NCI-H526 treated with DMSO at 0.1 percent for 48 hours (cell line): ENCODE measurements around the gene ATP8B3.
"Not testable (repeated sequence)": the region's sequence is repeated elsewhere in the genome, so short reads cannot be mapped to it uniquely, and the experiment has no call there.

Source experiments
- DNase-seq: peaks from one replicate; lab custom pipeline; 2025; lab: John Stamatoyannopoulos, UW

The ATP8B3 gene

DNA sequence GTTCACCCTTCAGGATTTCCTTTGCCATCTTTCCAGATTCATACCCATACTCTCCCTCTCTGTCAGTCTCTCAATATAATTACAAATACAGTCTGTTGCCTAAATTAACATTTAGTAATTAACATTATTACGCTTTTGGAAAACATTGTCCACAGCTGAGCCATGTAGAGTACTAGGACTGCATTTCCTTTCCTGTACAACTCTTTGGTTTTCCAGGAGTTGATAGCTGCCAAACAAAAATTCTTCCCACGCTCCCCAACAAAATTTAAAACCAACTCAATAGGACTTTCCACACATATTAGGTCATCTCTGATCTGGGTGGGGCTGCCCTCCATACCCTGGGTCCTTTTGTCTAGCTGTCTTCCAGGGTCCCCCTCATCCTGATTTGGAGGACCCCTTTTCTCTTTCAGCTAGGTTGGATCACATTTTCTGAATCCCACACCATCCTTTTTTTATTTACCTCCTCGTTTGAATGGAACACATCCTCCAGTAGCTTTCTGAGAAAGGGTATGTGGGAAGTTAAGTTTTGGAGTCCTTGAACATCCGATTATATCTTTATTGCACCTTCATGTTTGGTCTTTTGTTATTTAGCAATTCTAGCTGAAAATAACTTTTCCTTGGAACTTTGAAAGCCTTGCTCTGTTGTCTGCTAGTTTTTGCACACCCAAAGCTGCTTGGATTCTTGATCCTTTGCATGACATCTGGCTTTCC is 41.1 kb downstream of the ATP8B3 start:
- no peak for DNase-seq

DNA sequence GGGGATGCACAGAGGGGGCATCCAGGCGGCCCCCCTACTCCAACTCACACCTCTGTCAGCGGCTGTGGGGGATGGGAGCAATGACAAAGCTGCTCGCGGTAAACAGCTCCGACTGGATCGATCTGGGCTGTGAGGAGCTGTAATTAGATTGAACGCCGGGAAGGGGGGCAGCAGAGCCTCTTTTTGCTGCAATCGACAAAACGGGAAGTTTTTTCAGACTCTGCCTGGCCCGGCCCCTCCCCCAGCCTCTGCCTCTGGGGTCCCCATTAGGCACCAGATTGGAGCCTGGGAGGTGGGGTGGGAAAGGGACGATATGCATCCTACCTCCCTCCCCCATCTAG is 42.5 kb downstream of the ATP8B3 start:
- no peak for DNase-seq

DNA sequence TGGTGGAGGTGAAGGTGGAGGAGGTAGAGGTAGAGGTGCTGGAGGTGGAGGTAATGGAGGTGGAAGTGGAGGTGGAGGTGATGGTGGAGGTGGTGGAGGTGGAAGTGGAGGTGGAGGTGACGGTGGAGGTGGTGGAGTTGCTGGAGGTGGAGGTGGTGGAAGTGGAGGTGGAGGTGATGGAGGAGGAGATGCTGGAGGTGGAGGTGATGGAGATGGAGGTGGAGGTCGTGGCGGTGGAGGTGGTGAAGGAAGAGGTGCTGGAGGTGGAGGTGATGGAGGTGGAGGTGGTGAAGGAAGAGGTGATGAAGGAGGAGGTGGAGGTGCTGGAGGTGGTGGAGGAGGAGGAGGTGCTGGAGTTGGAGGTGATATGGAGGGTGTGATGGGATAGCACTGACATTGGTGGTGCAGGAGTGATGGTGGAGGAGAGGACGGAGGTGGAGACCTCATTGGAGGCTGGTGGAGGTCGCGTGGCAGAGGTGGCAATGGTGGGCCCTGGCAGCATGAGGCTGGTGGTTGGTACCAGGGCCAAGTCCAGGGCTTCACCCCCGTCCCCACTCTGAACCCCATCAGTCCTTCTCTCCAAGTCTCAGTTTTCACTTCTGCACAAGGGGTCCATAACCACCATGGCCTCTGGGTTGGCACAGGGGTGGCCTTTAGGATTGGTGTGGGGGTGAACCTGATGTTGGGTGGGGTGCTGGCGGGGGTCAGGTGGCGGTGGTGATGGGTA is 43.0 kb downstream of the ATP8B3 start:
- no peak for DNase-seq

DNA sequence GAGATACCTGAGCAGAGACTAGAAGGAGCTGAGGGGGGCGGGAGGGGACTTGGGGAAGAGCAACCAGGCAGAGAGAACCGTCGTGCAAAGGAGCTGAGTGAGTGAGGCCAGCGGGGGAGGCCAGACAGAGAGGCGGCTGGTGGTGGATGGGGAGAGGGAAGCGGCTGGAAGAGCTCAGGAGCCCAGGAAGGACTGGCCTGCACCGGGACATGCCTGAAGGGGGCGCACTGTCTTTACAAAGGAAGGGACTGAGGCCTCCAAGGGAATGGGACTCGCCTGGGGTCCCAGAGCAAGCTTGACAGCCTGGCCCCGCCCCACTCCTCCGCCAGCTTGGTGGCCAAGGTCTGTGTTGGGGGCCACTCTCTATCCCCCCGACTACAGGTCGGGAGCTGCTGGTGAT is 43.8 kb downstream of the ATP8B3 start:
- DNase-seq = no peak

DNA sequence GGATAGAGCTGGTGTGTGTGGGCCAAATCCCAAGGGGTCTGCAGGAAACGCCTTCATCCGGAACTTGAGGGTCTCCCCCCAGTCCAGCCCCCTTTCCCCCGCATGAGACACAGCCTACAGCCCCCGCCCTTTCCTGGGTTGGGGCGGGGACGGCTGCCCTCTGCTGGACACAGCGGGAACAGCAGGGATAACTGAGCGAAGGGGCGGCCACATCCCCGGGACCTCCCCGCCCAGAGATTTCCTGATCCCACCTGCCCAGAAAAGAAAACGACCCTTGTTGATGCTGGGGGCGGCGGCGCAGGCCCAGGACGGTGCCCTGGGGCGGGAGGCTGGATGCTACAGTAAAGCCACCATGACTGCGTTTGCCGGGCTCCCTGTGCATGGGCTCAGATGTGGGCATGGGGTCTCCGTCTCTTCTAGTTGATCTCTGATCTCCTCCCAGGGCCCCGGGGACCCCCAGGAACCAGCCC is 44.6 kb downstream of the ATP8B3 start:
- DNase-seq = no peak

DNA sequence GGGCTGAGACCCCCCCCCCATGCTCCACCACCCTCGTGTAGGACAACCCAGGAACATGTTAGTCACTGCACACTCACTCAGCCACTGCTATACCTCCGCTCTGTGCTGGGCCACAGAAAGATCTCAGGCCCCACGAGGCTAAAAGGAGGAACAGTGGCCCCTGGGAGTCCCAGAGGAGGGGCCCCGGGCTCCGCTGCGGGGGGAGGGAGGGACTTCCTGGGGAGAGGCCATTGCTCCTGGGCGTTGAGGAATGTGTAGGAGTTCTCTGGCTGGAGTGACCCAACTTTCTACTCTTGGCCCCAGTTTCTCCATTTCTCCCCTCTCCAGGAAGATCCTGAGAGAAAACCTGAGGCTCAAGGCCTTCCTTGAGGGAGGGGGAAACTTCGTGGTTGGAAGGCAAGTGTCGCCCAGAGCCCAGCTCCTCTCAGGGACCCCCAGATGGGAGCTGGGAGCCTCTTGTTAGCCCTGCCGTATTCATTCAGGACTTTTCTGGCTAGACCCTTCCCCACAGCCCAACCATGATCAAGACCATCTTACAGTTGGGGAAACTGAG is 45.2 kb downstream of the ATP8B3 start:
- DNase-seq = no peak

DNA sequence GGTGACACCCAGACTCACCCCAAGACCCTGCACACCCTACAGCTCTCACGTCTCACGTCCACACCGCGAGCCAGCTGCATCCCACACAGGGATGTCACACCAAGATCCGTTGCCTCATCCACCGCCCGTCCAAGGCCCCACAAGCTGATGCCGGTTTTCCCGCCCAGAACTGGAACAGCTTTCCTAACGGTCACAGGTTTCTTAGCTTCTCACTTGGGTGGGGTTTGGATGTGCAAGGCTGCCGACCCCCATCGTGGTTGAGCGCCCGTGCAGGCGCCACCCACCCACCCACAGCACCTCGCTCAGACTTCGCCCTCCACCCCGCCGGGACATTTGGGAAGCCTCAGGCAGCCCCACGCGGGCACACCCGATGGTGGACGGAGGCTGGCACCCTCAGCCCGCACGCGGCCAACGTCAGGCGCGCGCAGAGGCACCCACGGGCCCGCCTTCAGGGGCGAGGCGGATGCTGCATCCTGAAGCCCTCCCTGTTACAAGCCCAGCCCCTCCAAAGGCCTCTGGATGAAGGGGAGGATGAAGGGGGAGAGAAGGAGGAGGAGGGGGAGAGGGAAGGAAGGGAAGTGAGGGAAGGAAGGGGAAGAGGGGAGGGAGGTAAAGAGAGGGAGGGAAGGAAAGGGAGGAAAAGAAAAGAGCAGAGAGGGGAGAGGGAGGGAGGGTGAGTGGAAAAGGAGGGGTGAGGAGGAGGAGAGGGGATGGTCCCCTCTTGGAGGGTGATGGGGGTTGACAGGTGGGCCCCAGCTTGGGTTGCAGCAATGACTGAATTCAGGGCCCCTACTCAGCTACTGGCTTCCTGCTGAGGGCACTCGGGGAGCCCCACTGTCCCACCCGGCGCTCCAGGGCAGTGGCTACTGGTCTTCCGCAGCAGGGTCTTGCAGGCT is 45.9 kb downstream of the ATP8B3 start:
- DNase-seq = no peak

DNA sequence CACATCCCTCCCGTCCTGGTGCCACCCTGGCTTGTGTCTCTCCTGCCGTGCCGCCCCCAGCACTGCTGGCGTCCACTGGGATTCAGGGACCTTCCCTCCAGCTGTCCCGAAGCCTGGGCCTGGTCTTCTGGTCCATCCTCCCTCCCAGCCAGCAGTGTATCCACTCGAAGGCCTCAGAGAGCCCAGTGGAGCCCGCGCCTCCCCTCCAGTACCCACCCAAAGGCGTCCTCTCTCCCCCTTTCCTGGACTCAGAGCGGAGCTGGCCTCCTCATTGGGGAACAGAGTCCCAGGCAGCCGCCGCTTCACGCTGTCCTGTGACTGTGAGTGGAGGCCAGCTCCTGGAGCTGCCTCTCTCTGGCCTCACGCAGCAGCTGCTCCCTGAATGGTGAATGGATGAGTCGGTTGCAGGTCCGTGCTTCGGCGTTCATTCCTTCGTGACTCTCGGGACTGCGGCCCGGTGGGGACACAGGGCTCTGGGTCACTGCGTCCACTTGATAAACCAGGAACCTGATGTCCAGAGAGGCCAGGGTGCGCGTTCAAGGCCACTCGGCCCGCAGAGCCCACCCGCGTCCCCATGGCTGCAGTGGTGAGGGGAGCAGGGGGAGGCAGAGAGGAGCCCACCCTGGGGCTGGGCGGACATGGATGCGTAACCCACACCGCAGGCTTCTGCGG is 46.7 kb downstream of the ATP8B3 start:
- DNase-seq = no peak

DNA sequence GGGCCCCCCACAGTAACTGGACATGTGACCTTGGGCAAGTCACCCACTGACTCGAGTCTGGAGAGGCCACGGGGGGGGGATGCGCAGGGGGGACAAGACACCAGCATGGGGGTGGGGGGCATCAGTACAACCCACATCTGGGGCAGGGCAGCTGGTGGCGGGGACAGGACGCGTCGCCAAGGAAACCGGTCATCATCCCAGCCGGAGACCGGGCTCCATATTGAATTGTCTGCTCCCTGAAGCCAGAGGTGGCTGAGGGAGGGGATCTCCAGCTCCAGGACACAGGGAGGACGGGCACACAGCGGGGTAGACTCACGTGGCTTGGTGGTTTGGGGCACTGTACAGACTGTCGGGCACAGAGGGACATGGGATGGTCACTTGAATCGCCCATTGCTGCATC is 47.3 kb downstream of the ATP8B3 start:
- DNase-seq = no peak

DNA sequence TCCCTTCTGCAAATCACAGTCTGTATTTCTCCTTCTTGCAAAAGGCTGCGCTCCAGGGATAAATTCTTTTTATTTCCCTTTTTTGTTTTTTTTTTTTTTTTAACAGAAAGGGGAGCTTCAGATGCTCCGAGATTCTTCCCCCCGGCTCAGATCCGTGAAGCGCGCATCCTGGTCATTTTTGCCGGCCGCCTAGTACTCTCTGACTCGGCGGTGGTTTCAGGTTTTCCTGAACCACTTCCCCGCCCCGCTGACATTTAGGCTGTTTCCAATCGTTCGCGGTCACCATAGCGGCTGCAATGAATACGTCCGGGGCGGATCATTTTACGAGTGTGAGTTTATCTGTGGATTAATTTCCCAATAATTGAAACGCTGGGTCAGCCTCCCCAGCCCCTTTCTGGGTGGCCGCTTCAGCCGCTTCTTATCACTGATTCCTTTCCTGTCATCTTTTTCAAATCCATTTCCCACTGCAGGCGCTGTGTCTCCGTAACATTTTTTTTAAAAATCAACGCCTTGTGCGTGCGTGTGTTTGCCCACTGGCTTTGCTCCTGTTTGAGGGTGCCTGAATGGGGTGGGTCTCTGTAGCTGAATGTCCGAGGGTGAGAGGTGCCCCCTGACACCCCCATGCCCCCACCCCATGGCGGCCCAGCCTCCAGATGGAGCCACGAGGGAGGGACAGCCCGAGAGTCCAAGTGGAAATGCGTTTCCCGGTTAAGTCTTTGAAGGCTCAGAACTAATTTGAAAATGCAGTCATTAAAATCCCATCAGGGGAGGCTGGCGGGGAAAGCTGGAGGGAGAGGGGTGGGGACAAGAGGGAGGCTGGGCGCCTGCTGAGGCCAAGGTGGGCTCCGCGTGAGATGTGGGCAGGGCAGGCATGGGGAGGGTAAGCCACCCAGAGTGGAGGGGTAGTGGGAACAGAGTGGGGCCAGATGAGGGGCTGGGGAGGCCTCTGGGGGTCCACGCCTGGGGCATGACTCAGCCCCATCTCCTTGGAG is 48.1 kb downstream of the ATP8B3 start:
- no peak for DNase-seq

DNA sequence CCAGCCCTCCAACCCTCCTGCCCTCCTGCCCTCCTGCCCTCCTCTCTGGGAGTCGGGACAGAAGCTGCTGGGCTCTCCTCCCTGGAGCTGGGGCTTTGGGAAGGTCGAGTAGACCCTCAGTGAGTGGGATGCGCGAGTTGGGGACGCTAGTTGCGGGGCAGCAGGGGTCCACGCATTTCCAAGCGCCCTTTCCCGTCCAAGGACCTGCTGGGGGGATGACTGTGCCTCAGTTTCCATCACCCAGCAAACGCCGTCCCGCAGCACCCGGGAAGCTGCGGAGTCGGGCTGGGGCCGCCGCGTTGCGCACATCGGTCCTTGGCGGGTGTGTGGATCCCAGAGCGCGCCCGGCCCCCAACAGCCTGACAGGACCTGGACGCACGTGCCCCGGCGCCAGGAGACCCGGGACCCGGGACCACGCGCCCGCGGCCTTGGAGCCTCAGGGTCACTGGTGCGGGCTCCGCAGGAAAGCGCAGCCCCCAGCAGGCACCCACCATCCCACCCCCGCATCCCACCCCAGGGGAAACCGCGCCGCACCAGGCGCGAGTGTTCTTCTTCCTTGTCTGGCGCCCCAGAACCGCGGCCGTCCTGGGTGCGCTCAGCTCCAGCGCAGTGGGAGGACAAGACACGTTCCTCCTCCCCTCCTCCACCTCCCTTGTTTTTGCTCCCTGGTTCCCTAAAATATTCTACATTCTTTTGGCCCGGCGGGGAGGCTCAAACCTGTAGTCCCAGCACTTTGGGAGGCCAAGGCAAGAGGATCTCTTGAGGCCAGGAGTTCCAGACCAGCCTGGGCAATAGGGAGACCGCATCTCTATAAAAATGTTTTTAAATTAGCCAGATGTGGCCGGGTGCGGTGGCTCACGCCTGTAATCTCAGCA is 49.6 kb downstream of the ATP8B3 start:
- no peak for DNase-seq

DNA sequence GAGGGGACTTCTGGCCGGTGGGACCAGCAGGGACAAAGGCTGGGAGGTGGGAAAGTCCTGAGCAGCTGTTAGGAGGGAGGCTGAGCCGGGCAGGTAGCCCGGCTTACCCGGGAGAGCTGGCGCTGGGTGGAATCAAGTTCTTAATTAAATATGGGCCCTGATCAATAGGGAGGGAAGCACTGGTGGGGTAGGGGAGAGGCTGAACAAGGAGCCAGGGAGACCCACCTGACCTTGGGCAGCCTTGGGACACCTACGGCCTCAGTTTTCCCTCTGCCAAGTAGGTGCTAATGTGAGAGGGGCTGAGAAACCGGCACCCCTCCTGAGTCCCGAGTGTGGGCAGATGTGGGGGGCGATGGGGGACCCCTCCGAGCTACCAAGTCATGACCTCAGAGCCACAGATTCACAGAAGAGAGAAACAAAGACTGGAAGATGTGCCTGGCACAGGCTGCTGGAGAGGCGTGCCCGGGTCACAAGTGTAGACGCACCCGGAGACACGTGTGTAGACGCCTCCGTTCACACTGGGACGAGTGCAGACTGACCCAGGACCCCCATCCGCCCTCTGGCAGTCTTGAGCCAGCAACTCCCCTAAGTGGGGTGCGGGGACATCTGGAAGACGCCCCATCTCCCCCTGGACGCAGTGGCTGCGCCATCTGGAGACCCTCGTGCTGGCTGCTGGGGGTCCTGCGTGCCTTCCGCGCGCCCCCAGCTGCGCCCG is 50.4 kb downstream of the ATP8B3 start:
- no peak for DNase-seq

DNA sequence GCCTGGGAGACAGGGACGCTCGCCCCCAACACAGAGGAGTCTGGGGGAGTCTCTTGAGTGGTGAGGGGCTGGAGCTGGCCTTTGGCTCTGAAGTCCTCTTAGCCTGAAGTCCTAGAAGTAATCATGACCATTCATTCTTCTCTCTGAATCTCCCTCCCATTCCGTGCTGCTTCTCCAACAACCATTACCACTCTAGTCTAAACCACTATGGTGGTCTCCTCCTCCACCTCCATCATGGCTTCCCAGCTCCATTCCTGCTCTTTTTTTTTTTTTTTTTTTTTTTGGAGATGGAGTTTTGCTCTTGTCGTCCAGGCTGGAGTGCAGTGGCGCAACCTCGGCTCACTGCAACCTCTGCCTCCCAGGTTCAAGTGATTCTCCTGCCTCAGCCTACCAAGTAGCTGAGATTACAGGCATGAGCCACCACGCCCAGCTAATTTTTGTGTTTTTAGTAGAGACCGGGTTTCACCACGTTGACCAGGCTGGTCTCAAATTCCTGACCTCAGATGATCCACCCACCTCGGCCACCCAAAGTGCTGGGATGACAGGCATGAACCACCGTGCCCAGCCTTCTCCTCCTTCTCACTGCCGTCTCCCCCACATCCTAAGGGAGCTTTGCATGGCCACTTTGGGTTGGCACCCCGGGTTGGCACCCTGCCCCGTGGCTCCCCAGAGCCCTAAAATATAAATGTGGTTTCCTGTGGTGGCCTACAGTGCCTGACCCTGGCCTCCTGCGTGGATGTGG is 51.1 kb downstream of the ATP8B3 start:
- DNase-seq = not testable (repeated sequence)

DNA sequence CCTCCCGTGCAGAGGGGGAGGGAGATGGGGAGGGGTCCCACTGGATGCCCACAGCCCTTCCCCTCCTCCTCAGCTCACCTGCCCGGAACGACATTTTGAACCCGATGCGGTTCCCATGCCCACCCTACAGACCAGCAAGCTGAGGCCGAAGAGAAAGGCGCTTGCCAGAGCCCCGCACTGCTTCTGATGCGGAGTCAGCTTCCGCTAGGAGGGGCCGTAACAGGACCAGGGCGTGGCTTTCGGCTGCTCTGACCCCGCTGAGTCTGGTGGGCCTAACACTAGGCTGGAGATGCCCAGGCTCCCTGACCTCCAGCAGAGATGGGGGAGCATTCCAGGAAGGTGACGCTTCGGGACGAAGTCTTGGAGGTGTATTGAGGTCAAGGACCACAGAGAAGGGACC is 52.1 kb downstream of the ATP8B3 start:
- DNase-seq = no peak

DNA sequence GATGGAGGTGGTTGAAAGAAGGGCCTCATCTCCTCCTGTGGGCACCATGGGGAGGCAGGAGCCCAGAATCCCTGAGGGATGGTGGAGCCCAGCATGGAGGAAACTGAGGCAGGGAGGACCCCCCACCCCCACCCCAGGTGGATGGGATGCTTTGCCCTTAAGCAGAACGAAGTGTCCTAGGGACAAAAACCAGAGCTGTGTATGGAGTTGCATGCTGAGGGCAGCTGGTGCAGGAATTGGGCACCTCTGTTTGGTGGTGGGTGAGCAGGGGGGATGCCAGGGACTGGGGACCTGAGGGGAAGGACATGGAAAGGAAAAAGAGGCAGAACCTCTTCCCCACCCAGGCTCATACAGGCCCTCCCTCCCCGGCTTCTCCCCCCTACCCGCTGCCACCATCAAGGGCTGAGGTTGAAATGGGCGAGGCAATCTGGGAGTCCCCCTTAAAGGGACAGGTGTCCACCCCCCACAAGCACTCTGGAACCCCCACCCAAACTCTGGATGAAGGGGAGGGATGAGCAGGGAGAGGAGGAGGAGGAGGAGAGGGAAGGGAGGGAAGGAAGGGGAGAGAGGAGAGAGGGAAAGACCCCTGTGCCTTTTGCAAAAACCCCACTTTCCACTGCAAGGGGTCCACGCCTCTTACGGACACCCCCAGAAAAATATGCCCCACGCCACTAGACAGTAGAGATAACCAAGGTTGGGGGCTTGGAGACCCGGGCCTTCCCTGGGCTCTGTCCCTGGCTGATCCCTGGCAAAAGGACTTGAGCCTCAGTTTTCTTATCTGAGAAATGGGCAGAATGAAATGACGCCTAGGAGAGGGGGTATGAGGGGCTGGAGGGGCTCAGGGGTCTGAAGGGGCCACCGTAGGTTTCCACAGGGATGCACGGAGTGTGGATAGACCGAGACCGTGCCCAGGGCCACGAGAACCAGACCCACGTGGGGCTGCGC is 52.8 kb downstream of the ATP8B3 start:
- no peak for DNase-seq

DNA sequence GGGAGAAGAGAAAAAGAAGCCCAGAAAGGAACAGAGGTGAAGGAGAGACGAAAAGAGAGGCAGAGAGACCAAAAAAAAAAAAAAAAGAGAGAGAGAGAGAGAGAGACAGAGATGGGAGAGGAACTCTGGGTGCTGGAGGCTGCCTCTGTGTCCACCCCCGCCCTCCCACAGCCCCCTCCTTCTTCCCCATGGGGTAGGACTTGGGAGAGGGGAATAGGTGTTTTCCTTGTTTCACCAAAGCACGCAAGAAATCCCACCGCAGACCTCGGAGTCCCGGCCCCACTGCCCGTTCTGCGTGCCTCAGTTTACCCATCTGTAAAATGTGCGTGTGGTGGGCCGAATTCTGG is 53.9 kb downstream of the ATP8B3 start:
- DNase-seq = no peak
